GM21390 (cell line): ENCODE data around the gene PRSS38.

Experiments
- ATAC-seq: cut with Tn5 transposase; IDR thresholded peaks from one replicate; pipeline ENCODE4 v1.9.1; 2021; ENCODE audit not compliant: unreplicated experiment

Gene PRSS38

GRCh38 chr1:227815468-227816409, at the start of gene PRSS38:
TSS of gene PRSS38 (plus strand) at chr1:227815675. CDS start at chr1:227815717, 42 bp downstream.
- ATAC-seq = no peak

DNA sequence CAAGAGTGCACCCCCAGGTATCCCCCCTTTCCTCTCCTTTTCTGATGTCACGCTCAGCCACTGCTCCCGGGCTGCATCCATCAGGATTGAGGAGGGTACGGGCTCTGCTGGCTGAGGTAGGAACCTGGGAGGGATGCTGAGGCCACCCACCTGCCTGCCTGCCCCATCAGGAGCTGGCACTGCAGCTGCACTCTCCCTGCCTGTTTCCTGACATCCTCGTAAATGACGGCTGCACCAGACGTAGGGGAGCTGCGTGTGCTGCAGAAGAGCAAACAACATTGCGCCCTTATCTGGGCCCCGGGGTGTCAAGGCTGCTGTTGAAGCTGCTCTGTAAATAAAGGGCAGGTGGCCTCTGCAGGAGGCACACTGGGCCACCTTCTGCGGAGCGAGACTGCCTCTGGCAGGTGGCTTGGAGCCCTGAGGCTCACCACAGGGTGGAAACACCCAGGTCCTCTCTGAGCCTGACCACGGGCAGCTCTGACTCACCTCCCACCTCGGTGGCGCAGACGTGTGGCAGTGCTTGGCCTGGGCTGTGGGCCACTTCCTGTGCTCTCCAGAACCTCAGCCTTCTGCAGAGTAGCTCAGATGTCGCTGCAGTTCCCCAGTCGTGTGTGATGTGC, 49.4 kb upstream of the PRSS38 start:
- ATAC-seq = no peak

DNA sequence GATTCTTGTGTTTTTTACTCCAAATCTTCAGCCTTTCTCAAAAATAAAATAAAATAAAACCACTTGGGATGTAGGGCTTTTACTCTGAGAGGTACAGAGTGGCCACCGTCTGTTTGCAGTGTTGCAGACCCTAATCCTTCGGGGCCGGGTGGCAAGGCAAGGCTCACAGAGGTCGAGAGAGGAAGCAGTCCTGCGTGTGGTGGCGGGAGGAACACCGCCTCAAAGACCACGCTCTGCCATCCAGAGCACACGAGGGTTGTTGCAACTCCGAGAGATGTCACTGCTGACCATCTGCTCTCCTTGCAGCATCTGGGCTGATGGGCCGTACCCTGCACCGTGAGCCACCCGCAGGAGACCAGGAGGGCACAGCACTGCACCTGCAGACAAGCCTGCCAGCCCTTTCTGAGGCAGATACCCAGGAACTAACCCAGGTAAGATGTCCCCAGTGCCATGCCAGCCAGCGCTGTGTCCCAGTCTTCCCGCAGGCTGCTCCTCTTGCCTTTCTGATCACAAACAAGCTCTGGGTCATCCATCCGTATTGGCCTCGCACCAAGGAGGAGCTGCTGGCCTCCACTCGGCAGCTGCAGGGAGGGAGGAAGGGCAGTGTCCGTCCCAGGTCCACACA, 48.7 kb upstream of the PRSS38 start:
- no peak for ATAC-seq

- ATAC-seq = no peak
These were observed 47.9 kb upstream of the PRSS38 start for GRCh38 chr1:227767401-227768124.

- ATAC-seq = no peak
These were observed 47.4 kb upstream of the PRSS38 start for GRCh38 chr1:227768125-227768439.

GRCh38 chr1:227768640-227769039, 46.8 kb upstream of the PRSS38 start:
- no peak for ATAC-seq

DNA sequence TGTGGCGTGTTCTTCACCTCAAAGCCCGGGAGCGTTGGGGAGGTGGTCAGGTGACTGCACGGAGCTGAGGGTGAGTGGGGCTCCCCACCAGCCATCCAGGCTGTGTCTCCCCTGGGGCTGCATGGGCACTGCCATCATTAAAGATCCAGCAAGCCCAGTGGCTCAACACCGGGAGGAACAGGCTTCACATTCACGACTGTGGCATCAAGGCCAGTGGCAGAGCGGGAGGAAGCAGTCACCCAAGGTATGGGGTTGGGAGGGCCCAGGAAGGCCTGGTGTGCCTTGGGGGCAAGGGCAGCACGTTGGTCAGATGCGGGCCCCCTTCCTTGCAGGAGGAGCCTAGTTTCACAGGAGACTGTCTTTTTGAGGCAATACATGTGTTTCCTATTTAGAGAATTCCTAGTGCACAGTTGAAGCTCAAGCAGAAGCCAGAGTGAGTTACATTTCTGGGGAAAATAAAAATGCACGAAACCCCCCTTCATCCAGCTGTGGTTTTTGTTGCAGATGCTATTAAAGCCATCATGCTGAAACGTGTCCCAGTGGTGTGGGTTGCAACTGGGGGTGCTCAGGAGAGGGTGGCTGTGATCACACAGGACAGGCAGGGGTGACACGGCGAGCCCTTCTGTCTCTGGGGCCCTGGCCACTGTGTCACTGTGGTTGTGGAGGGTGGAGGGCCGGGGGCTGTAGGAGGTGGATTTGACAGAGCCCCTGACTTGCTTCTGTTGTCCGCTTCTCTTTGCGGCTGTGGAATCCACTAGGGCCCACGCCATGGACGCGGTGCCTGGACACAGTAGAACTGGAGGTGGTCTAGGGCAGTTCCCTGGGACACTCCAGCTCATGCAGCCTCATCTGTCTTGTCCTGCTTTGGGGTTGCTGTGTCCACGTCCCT, 46.2 kb upstream of the PRSS38 start:
- no peak for ATAC-seq

- ATAC-seq = no peak
These were observed 45.5 kb upstream of the PRSS38 start for GRCh38 chr1:227769936-227770494.

DNA sequence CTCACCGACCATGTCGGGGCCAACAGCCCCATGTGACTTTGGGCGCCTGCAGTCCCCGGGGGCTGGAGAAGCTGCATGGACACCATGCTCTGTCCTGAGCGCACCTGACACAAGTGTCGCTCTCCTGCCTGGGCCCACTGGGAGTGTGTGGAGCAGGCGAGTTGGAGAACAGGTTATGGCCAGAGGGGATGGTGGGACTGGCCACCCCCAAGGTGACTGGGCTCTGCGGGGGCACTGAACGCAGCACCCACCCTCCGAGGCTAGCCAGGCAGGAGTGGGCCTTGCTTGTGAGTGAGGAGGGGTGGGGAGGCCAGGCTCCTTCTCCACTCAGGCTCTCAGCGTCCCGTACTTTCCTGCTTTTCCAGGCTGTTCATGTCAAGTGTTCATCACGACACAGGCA, 44.7 kb upstream of the PRSS38 start:
- no peak for ATAC-seq

- ATAC-seq = no peak
These were observed 44.1 kb upstream of the PRSS38 start for GRCh38 chr1:227771326-227771725.

DNA sequence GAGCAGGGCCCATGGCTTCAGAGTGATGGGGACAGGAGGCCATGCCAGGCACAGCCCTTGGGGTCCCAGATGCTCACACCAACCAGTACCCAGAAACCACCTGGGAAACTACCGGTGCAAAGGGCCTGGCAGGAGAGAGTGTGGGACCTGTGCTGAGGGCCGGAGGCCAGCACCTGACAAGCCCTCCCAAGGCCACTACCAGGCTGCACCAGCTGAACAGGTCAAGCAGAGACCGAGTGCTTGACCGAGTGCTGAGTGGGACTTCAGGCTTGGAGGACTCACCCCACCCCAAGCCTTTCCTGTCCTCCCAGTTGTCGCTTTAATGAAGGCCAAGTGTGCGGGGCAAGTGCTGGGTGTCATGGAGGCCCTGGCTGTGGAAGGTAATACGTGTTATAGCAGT, 43.7 kb upstream of the PRSS38 start:
- no peak for ATAC-seq

GRCh38 chr1:227773558-227773957, 41.9 kb upstream of the PRSS38 start:
- no peak for ATAC-seq

DNA sequence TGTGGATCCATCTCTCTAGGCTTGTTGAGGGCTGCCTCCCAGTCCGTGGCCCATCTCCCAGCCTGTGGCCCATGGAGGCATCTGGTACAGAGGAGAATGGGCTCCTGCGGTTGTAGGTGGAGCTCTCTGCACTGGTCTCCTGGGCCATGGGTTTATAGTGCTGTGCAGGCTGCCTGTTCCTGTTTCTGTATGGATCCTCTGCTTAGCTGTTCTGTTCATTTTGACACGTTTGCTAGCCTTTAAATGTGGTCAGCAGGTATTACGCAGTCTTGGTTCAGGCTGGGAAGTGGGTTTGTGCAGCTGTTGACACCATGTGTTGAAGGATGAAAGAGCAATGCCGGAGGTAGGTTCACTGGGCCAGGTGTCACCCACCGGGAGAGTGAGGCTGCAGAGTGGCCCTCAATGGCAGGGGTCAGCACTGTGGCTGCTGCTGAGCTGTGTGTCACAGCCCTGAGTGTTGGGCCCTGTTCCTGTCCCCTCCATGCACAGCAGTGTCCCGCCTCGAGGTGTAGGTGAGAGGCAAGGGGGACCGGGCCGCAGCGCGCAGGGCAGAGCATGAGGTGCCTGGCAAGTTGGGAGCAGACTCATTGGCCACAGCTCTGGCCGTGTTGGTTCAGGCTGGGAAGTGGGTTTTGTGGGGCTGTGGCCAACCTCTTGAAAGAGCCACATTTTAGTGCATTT, 41.3 kb upstream of the PRSS38 start:
- ATAC-seq = no peak

DNA sequence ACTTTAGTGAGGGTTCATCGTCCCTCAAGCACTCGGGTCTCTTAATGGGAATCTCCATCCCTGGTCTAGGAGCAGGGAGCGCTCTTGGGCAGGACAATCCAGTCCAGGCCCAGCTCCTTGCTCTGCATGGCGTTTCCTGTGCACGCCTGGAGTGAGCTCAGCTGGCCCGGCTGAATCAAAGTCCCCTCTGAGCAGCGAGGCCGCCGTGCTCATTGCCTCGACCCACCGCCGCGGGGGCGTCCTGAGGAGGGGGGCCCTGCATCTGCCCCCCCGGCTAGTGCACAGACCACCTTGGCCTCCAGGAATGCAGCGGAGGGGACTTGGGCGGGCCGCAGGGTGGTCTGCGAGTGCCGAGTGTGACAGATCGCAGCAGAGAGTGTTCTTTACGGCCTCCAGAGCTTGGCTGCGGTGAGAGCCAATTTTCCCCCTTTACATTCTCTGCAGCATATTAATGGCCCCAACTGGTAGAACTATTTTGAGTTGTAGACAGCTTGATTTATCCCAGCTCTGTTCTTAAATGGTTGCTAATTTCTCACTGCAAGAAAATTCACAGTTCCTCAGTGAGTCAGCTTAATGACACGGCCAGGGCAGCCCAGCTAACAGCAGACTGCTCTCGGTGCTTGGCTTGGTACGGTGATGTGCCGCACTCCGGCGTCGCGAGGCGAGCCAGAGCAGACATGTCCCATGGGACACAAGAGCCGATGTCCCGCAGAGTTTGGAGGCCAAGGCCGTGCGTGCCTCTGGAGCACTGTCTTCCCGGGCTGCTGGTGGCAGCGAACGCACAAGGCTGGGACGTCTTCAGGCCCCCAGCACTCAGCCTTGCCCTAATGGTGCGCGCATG, 40.4 kb upstream of the PRSS38 start:
- ATAC-seq = no peak

GRCh38 chr1:227775841-227776240, 39.6 kb upstream of the PRSS38 start:
- ATAC-seq = no peak

DNA sequence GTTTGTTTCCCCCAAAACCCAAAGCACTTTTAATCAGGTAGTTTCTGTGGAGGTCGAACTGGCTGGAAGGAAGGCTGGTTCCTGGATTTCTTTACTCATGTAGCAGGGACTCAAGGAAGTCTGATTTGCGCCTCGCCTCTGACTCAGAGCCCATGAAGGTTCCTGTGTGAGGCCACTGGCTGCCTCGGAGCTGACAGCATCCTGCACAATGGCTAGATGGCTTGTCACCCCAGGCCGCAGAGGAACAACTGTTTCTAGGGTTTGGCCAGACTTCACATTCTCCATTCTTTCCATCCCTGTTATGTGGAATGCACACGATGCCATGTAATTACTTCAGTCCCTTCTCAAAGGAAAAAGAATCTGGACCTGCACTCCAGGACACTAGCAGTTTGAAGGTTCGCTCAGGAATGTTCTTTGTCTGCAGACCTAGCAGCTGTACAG, 39.1 kb upstream of the PRSS38 start:
- ATAC-seq = no peak

DNA sequence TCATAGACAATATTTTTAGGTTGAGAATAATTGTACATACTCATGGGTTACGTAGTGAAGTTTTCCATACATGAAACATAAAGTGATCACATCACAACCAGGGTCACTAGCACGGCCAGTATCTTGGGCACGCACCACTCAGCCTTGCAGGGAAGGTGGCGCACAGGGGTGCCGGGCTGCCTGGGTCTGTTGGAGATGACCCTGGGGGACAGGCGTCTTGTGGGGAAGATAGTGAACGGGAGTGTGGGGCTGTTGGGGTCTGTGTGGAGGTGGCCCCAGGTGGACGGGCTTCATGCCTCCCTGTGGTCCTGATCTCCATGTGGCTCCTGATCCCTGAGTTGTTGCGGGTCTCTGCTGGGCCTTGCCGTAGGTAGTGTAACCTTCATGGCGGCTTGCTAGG, 38.3 kb upstream of the PRSS38 start:
- no peak for ATAC-seq

GRCh38 chr1:227777646-227778045, 37.8 kb upstream of the PRSS38 start:
- ATAC-seq = no peak
